OCI-LY7 (cell line): Measurements from ENCODE around the gene SHC2. TPM values are rescaled to one million over a fixed set of nuclear protein-coding genes. Genes with fewer than 3 reads are reported as not detected.
"Not testable (repeated sequence)": the region's sequence is repeated elsewhere in the genome, so short reads cannot be mapped to it uniquely, and the experiment has no call there.

ENCODE experiments used
- BruUV-seq: library from RNA; stranded (reverse); fragments of 400-500 nt; replicated peaks from 2 replicates; lab custom pipeline; 2021; lab: Mats Ljungman, UMichigan
- CTCF ChIA-PET: fragments of 300-600 bp; sonication (Branson Sonifier 250); formaldehyde crosslinking; loops from one replicate; lab custom pipeline; 2022; ENCODE audit warnings: antibody characterized with exemption; ENCODE audit not compliant: unreplicated experiment; lab: Charles Lee
- POLR2A ChIA-PET: fragments of 300-600 bp; sonication (Branson Sonifier 250); formaldehyde crosslinking; loops from one replicate; lab custom pipeline; 2022; ENCODE audit warnings: antibody characterized with exemption; lab: Charles Lee
- DNase-seq: peaks from one replicate; pipeline ENCODE4 v3.0.0-alpha.2; 2015; ENCODE audit warnings: low spot score
- H2AFZ ChIP-seq: fragments of 200-600 bp; sonication (generic), shearing (Covaris generic); 2 replicates; pipeline ENCODE4 v1.6.1; 2014; ENCODE audit warnings: mild to moderate bottlenecking, antibody characterized with exemption, low read length, moderate library complexity
- H3K27ac ChIP-seq: fragments of 200-600 bp; sonication (generic); 2 replicates; pipeline ENCODE4 v1.5.1; 2014; ENCODE audit warnings: mixed run types, low read depth, mild to moderate bottlenecking, moderate library complexity, low read length, inconsistent platforms; ENCODE audit not compliant: poor library complexity, severe bottlenecking
- H3K36me3 ChIP-seq: fragments of 200-600 bp; sonication (generic); 2 replicates; pipeline ENCODE4 v1.6.1; 2014; ENCODE audit warnings: mild to moderate bottlenecking, antibody characterized with exemption, low read length, moderate library complexity, mixed read lengths; ENCODE audit not compliant: insufficient read depth
- H3K4me1 ChIP-seq: fragments of 200-600 bp; sonication (generic); 2 replicates; pipeline ENCODE4 v1.5.1; 2014; ENCODE audit warnings: mild to moderate bottlenecking, low read length; ENCODE audit not compliant: insufficient read depth, poor library complexity, severe bottlenecking
- H3K4me2 ChIP-seq: fragments of 200-600 bp; sonication (generic); 2 replicates; pipeline ENCODE4 v1.6.1; 2014; ENCODE audit warnings: mild to moderate bottlenecking, low read length
- H3K4me3 ChIP-seq: fragments of 200-600 bp; sonication (generic); 2 replicates; pipeline ENCODE4 v1.5.1; 2014; ENCODE audit warnings: mild to moderate bottlenecking, low read depth, low read length; ENCODE audit not compliant: poor library complexity, severe bottlenecking
- H3K79me2 ChIP-seq: fragments of 200-600 bp; sonication (generic); 2 replicates; pipeline ENCODE4 v1.6.1; 2016; ENCODE audit warnings: low read depth, mild to moderate bottlenecking, low read length, moderate library complexity, mixed read lengths; ENCODE audit not compliant: insufficient read depth
- H3K9me2 ChIP-seq: fragments of 200-600 bp; sonication (generic); 2 replicates; pipeline ENCODE4 v1.6.1; 2016; ENCODE audit warnings: mild to moderate bottlenecking, low read length, mixed read lengths; ENCODE audit not compliant: insufficient read depth
- H3K9me3 ChIP-seq: fragments of 200-600 bp; sonication (generic); 2 replicates; pipeline ENCODE4 v1.6.1; 2014; ENCODE audit warnings: mild to moderate bottlenecking, mixed run types, low read length, mixed read lengths
- H4K20me1 ChIP-seq: fragments of 200-600 bp; sonication (generic); 2 replicates; pipeline ENCODE4 v1.6.1; 2014; ENCODE audit warnings: mild to moderate bottlenecking, antibody characterized with exemption, low read length, moderate library complexity, mixed read lengths; ENCODE audit not compliant: insufficient read depth
- EZH2phosphoT487 ChIP-seq: fragments of 200-600 bp; sonication (generic); IDR thresholded peaks from 2 replicates; pipeline ENCODE4 v1.6.1; 2018; ENCODE audit warnings: low read depth, borderline replicate concordance, mild to moderate bottlenecking, mixed run types, antibody characterized with exemption, low read length, moderate library complexity, mixed read lengths
- intact Hi-C: fragments of 100-400 bp; cut with micrococcal nuclease; formaldehyde crosslinking; loops from one replicate; pipeline ENCODE4 v1.10.0; 2022; ENCODE audit not compliant: unreplicated experiment
- total RNA-seq, 2 experiments: library from RNA; depleted of rRNA in 1 of 2; stranded (reverse); fragments of >200 nt in 1 of 2; shearing (Covaris generic) in 1 of 2; gene quantifications; 2 replicates each; pipeline ENCODE4 v1.2.3, GENCODE V29; 2014 to 2022
- TF ChIP-seq, protein P1 (sequence below): fragments of 200-600 bp; sonication (generic); conservative IDR thresholded peaks from 2 replicates; pipeline ENCODE4 v1.5.1; 2014; ENCODE audit warnings: mild to moderate bottlenecking, antibody characterized with exemption, low read length, moderate library complexity, mixed read lengths

SHC2 gene
- total RNA-seq, 2 experiments from 2014 or later: 0.28 to 0.65 TPM

DNA sequence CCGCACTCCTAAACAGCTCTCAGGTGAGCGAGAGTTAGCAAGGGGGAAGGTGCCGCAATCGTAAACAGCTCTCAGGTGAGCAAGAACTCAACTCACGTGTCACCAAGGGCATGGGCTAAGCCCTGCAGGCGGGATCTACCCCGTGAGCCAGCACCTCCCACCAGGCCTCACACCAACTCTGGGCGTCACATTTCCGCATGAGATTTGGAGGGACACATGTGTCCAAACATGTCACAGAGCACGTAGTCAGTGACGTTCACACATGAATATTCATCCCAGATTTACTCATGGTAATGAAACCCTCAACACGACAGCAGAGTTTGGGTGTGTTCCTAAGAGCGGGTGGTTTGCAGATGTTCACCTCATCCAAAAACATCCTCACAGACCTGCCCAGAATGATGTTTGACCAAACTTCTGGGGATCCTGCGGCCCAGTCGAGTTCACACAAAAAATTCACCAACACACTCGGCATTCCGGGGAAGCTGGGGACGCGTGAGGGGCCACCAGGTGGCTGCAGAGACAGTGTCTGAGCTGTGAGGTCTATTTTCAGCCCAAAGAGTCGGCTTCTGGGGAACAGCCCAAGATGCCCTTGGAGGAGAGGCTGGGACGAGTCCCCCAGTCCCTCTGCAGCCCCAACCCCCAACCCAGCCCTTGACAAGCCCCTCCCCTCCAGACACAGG lies 71.4 kb downstream of the SHC2 start:
- H3K4me1 ChIP-seq: peaks cover 13% of the 10 kb centered on the region
- H3K36me3 ChIP-seq: no peaks in the 10 kb centered on the region
- POLR2A ChIA-PET: no interaction called here
- H4K20me1 ChIP-seq: no peaks in the 10 kb centered on the region
- no peak for TF ChIP-seq EZH2phosphoT487
- TF ChIP-seq, protein P1, sequence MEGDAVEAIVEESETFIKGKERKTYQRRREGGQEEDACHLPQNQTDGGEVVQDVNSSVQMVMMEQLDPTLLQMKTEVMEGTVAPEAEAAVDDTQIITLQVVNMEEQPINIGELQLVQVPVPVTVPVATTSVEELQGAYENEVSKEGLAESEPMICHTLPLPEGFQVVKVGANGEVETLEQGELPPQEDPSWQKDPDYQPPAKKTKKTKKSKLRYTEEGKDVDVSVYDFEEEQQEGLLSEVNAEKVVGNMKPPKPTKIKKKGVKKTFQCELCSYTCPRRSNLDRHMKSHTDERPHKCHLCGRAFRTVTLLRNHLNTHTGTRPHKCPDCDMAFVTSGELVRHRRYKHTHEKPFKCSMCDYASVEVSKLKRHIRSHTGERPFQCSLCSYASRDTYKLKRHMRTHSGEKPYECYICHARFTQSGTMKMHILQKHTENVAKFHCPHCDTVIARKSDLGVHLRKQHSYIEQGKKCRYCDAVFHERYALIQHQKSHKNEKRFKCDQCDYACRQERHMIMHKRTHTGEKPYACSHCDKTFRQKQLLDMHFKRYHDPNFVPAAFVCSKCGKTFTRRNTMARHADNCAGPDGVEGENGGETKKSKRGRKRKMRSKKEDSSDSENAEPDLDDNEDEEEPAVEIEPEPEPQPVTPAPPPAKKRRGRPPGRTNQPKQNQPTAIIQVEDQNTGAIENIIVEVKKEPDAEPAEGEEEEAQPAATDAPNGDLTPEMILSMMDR: no peak
- no peak overlapping the region for H3K27ac ChIP-seq
- intact Hi-C loops: no loop called here
- no peaks in the 10 kb centered on the region for H3K9me3 ChIP-seq
- no TSS peak for BruUV-seq
- H3K79me2 ChIP-seq: no peaks in the 10 kb centered on the region
- H2AFZ ChIP-seq: no peak overlapping the region
- H3K9me2 ChIP-seq: no peaks in the 10 kb centered on the region
- H3K4me3 ChIP-seq: no peak overlapping the region
- CTCF ChIA-PET: no interaction called here
- DNase-seq: no peak
- H3K4me2 ChIP-seq: no peak overlapping the region

- Histone ChIP-seq H3K9me3 (no peaks in the 10 kb centered on the region; the same call in 1 of the 2 replicates), H3K79me2 (no peaks in the 10 kb centered on the region), H3K4me2 (no peak overlapping the region), H3K4me3 (no peak overlapping the region), H3K9me2 (no peaks in the 10 kb centered on the region), H2AFZ (no peak overlapping the region), H3K4me1 (peaks cover 20% of the 10 kb centered on the region), H3K27ac (no peak overlapping the region), H3K36me3 (no peaks in the 10 kb centered on the region), H4K20me1 (no peaks in the 10 kb centered on the region)
- no TSS peak for BruUV-seq
- no peak for DNase-seq
- ChIA-PET CTCF (no interaction called here), POLR2A (no interaction called here)
- intact Hi-C loops: no loop called here
- TF ChIP-seq EZH2phosphoT487: no peak
- TF ChIP-seq, protein P1: no peak
Measured at GRCh38 chr19:388691-389090, 72.1 kb downstream of the SHC2 start.

- Histone ChIP-seq H3K36me3 (no peaks in the 10 kb centered on the region), H2AFZ (no peak overlapping the region), H3K4me1 (peaks cover 29% of the 10 kb centered on the region), H3K79me2 (no peaks in the 10 kb centered on the region), H3K9me2 (no peaks in the 10 kb centered on the region), H3K4me2 (no peak overlapping the region), H3K27ac (no peak overlapping the region), H3K9me3 (no peaks in the 10 kb centered on the region; the same call in 1 of the 2 replicates), H3K4me3 (no peak overlapping the region), H4K20me1 (no peaks in the 10 kb centered on the region)
- TF ChIP-seq, protein P1: no peak
- TF ChIP-seq EZH2phosphoT487: no peak
- no peak for DNase-seq
- ChIA-PET CTCF (no interaction called here), POLR2A (no interaction called here)
- BruUV-seq: no TSS peak
- intact Hi-C loops: no loop called here
Measured at GRCh38 chr19:387777-388176, 73.1 kb downstream of the SHC2 start.

DNA sequence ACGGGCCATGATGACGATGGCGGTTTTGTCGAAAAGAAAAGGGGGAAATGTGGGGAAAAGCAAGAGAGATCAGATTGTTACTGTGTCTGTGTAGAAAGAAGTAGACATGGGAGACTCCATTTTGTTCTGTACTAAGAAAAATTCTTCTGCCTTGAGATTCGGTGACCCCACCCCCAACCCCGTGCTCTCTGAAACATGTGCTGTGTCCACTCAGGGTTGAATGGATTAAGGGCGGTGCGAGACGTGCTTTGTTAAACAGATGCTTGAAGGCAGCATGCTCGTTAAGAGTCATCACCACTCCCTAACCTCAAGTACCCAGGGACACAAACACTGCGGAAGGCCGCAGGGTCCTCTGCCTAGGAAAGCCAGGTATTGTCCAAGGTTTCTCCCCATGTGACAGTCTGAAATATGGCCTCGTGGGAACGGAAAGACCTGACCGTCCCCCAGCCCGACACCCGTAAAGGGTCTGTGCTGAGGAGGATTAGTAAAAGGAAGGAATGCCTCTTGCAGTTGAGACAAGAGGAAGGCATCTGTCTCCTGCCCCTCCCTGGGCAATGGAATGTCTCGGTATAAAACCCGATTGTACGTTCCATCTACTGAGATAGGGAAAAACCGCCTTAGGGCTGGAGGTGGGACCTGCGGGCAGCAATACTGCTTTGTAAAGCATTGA lies 74.1 kb downstream of the SHC2 start:
- BruUV-seq, POLR2A ChIA-PET, H4K20me1 ChIP-seq, H3K9me3 ChIP-seq, DNase-seq, H3K9me2 ChIP-seq, H3K4me2 ChIP-seq, H3K79me2 ChIP-seq, intact Hi-C loops, H3K27ac ChIP-seq, H3K4me3 ChIP-seq, H3K36me3 ChIP-seq, CTCF ChIA-PET, H2AFZ ChIP-seq: not testable (repeated sequence)
- H3K4me1 ChIP-seq: peaks cover 36% of the 10 kb centered on the region
